ENCODE data around the gene PRKAB1.

DNA sequence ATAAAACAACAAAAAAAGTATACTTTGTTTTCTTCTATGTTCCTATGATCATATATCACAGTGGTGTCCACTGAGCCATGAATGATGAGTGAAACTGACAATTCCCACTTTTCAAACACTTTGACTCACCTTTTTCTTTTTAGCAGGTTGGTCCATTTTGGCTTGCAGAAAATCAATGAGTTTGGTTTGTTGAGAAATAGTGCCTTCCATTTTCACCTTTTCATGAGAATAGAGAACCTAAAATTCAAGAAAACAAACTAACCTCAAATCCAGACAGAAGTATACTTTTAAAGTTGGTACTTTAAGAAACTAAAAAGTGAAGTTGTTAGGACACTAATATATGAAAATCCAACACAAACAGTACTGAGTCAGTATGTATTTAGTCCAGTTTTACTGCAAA, 52.4 kb downstream of the PRKAB1 start:
- no peak for TF ChIP-seq CTCF (IDR thresholded peaks at IDR 0.05)
- no peak for TF ChIP-seq ZFX (IDR thresholded peaks at IDR 0.05; ENCODE audit: borderline replicate concordance)

Measured in 22Rv1 (cell line).